SK-N-SH (cell line): Measurements from ENCODE around the gene SCAPER. TPM values are rescaled to one million over a fixed set of nuclear protein-coding genes. Genes with fewer than 3 reads are reported as not detected.
A peak's percentile ranks its signal among the peaks of the same experiment; 100 is the strongest.

Source experiments
- CTCF ChIA-PET: fragments of 300-600, 350-600 bp; formaldehyde crosslinking; extraction: SDS; loops from one replicate; lab custom pipeline; 2021; lab: Yijun Ruan, JAX
- POLR2A ChIA-PET: fragments of 350-600 bp; sonication (Branson Sonifier 250); formaldehyde crosslinking; extraction: SDS; loops from one replicate; lab custom pipeline; 2020; ENCODE audit warnings: antibody characterized with exemption, inconsistent platforms; lab: Yijun Ruan, JAX
- DNase-seq: peaks from one replicate; pipeline ENCODE4 v3.0.0; 2012
- H2AFZ ChIP-seq: fragments of 200-600 bp; sonication (generic); 2 replicates; pipeline ENCODE4 v1.8.1; 2016; ENCODE audit warnings: antibody characterized with exemption, mild to moderate bottlenecking, low read depth
- H3F3A ChIP-seq: fragments of 200-600 bp; sonication (generic); replicated peaks from 2 replicates; pipeline ENCODE3; 2016; ENCODE audit warnings: antibody characterized with exemption, mild to moderate bottlenecking; ENCODE audit not compliant: insufficient read depth
- H3K27ac ChIP-seq, 2 experiments: fragments of 200-500 bp in 1 of 2; fragments of 200-600 bp in 1 of 2; sonication (Bioruptor generic) in 1 of 2; sonication (generic), shearing (Covaris generic) in 1 of 2; 2 replicates each; pipeline versions ENCODE4 v1.5.1 to v1.6.1; 2014 to 2016; ENCODE audit warnings: low read depth in 2 of 2, inconsistent platforms in 1 of 2, low read length in 1 of 2, mild to moderate bottlenecking in 1 of 2, mixed read lengths in 1 of 2
- H3K27me3 ChIP-seq: fragments of 200-600 bp; sonication (generic), shearing (Covaris generic); 2 replicates; pipeline ENCODE4 v1.6.1; 2016; ENCODE audit warnings: mixed run types; ENCODE audit not compliant: insufficient read depth
- H3K36me3 ChIP-seq, 2 experiments: fragments of 200-500 bp in 1 of 2; fragments of 200-600 bp in 1 of 2; sonication (Bioruptor generic) in 1 of 2; sonication (generic) in 1 of 2; replicated peaks in 1 of 2; 2 replicates each; pipeline versions ENCODE3 to v1.5.1; 2014 to 2016; ENCODE audit warnings: low read length in 1 of 2, mild to moderate bottlenecking in 1 of 2; ENCODE audit not compliant: insufficient read depth in 2 of 2, control insufficient read depth in 1 of 2
- H3K4me1 ChIP-seq, 2 experiments: fragments of 200-500 bp in 1 of 2; fragments of 200-600 bp in 1 of 2; sonication (Bioruptor generic) in 1 of 2; sonication (generic), shearing (Covaris generic) in 1 of 2; 2 replicates each; pipeline versions ENCODE4 v1.5.1 to v1.6.1; 2014 to 2016; ENCODE audit warnings: low read depth in 1 of 2, low read length in 1 of 2, mixed run types in 1 of 2; ENCODE audit not compliant: insufficient read depth in 2 of 2, control insufficient read depth in 1 of 2
- H3K4me2 ChIP-seq: fragments of 200-600 bp; sonication (generic), shearing (Covaris generic); 2 replicates; pipeline ENCODE4 v1.6.1; 2017; ENCODE audit warnings: mixed run types
- H3K4me3 ChIP-seq, 2 experiments: fragments of 200-500 bp in 1 of 2; fragments of 200-600 bp in 1 of 2; sonication (Bioruptor generic) in 1 of 2; sonication (generic), shearing (Covaris generic) in 1 of 2; 2 replicates each; pipeline versions ENCODE4 v1.5.1 to v1.8.1; 2014 to 2016; ENCODE audit warnings: low read depth in 2 of 2, inconsistent platforms in 1 of 2, low read length in 1 of 2, mild to moderate bottlenecking in 1 of 2, mixed read lengths in 1 of 2, moderate library complexity in 1 of 2
- H3K79me2 ChIP-seq: fragments of 200-600 bp; sonication (generic); 2 replicates; pipeline ENCODE4 v1.8.1; 2017; ENCODE audit warnings: mild to moderate bottlenecking; ENCODE audit not compliant: insufficient read depth
- H3K9ac ChIP-seq: fragments of 200-600 bp; sonication (generic); 2 replicates; pipeline ENCODE4 v1.6.1; 2017; ENCODE audit warnings: mixed run types
- H3K9me2 ChIP-seq: fragments of 200-600 bp; sonication (generic); 2 replicates; pipeline ENCODE4 v1.6.1; 2017; ENCODE audit warnings: mixed run types
- H3K9me3 ChIP-seq: fragments of 200-600 bp; sonication (generic); 2 replicates; pipeline ENCODE4 v1.6.1; 2017; ENCODE audit warnings: mixed run types, mild to moderate bottlenecking, moderate library complexity
- H4K20me1 ChIP-seq: fragments of 200-600 bp; sonication (generic); 2 replicates; pipeline ENCODE4 v1.6.1; 2017; ENCODE audit warnings: mild to moderate bottlenecking, mixed run types; ENCODE audit not compliant: insufficient read depth
- CHD2 ChIP-seq: fragments of 150-350 bp; IDR thresholded peaks from 2 replicates; pipeline ENCODE4 v1.6.1; 2018; ENCODE audit warnings: low read length; ENCODE audit not compliant: partially characterized antibody
- EP300 ChIP-seq, 2 experiments: IDR thresholded peaks; 2 replicates each; pipeline versions ENCODE4 v1.4.0 to v1.6.1; 2012; ENCODE audit warnings: borderline replicate concordance in 1 of 2, low read depth in 1 of 2, low read length in 1 of 2
- FOSL2 ChIP-seq: IDR thresholded peaks from 2 replicates; pipeline ENCODE4 v1.4.0; 2012; ENCODE audit warnings: low read depth, mild to moderate bottlenecking, moderate library complexity, borderline replicate concordance
- FOXM1 ChIP-seq: IDR thresholded peaks from 2 replicates; pipeline ENCODE4 v1.4.0; 2012; ENCODE audit warnings: low read depth, mild to moderate bottlenecking
- GABPA ChIP-seq: IDR thresholded peaks from 2 replicates; pipeline ENCODE4 v1.4.0; 2012; ENCODE audit warnings: low read depth, mild to moderate bottlenecking
- IRF3 ChIP-seq: fragments of 150-350 bp; IDR thresholded peaks from 2 replicates; pipeline ENCODE4 v1.6.1; 2016; ENCODE audit warnings: mild to moderate bottlenecking, low read depth, low read length
- MAX ChIP-seq: IDR thresholded peaks from 2 replicates; pipeline ENCODE4 v1.4.0; 2012; ENCODE audit warnings: low read depth
- MXI1 ChIP-seq: IDR thresholded peaks from 2 replicates; pipeline ENCODE4 v1.6.1; 2012; ENCODE audit warnings: mild to moderate bottlenecking, low read depth, low read length, improper control_type of control experiment
- NRF1 ChIP-seq: IDR thresholded peaks from 2 replicates; pipeline ENCODE4 v1.6.1; 2012; ENCODE audit warnings: low read depth, mild to moderate bottlenecking, low read length
- POLR2AphosphoS5 ChIP-seq: IDR thresholded peaks from 2 replicates; pipeline ENCODE4 v1.6.1; 2012; ENCODE audit warnings: low read depth, low read length
- RAD21 ChIP-seq: IDR thresholded peaks from 2 replicates; pipeline ENCODE4 v1.6.1; 2012; ENCODE audit warnings: mild to moderate bottlenecking, low read length
- RCOR1 ChIP-seq: fragments of 150-350 bp; IDR thresholded peaks from 2 replicates; pipeline ENCODE4 v1.6.1; 2017; ENCODE audit warnings: antibody characterized with exemption, low read length
- RXRA ChIP-seq: IDR thresholded peaks from 2 replicates; pipeline ENCODE4 v1.4.0; 2012; ENCODE audit warnings: low read depth, mild to moderate bottlenecking, borderline replicate concordance
- SMC3 ChIP-seq: IDR thresholded peaks from 2 replicates; pipeline ENCODE4 v1.6.1; 2012; ENCODE audit warnings: low read depth, low read length, improper control_type of control experiment
- TAF1 ChIP-seq: IDR thresholded peaks from 2 replicates; pipeline ENCODE4 v1.6.1; 2012; ENCODE audit warnings: low read depth, mild to moderate bottlenecking, low read length, moderate library complexity, borderline replicate concordance
- TCF12 ChIP-seq: IDR thresholded peaks from 2 replicates; pipeline ENCODE4 v1.4.0; 2012
- TEAD4 ChIP-seq: IDR thresholded peaks from 2 replicates; pipeline ENCODE4 v1.4.0; 2012; ENCODE audit warnings: mild to moderate bottlenecking, borderline replicate concordance; ENCODE audit not compliant: insufficient read depth
- USF1 ChIP-seq: IDR thresholded peaks from 2 replicates; pipeline ENCODE4 v1.4.0; 2012; ENCODE audit warnings: low read depth, borderline replicate concordance
- WGBS: methylation state at CpG from one replicate; pipeline ENCODE4 v1.1.6; 2017; ENCODE audit warnings: low lambda C conversion rate; 5-methylcytosine and 5-hydroxymethylcytosine counted together
- polyA plus RNA-seq, 3 experiments: library from polyadenylated mRNA; depleted of rRNA; stranded (reverse); fragments of >200 nt; gene quantifications; 2 replicates each; pipeline ENCODE4 v1.2.3, GENCODE V29; 2012

SCAPER gene
- polyA plus RNA-seq, 1 of the 3 experiments (the other 2 are of a cell fraction): 1.8 TPM

- Histone ChIP-seq H3K9ac (no peak overlapping the region), H3K4me1 (peaks cover 4 to 26% of the 10 kb centered on the region in 2 experiments; a peak in 3 of 4 replicates), H2AFZ (no peak overlapping the region), H3K27me3 (no peaks in the 10 kb centered on the region), H3F3A (peaks cover 8% of the 10 kb centered on the region), H3K4me2 (no peak overlapping the region; the same call in 1 of the 2 replicates), H3K36me3 (peaks cover 0 to 21% of the 10 kb centered on the region in 2 experiments), H4K20me1 (0 out of 2 replicates have a peak, but pooled peaks cover 4% of the 10 kb centered on the region), H3K79me2 (peaks cover 22% of the 10 kb centered on the region), H3K9me2 (no peaks in the 10 kb centered on the region), H3K9me3 (no peaks in the 10 kb centered on the region), H3K27ac (no peak overlapping the region)
- peak; percentile 24 for DNase-seq
- POLR2A ChIA-PET: interaction anchor here (0.6 kb wide), 1 partner anchor 133 kb away, joined by 4 read pairs; no protein-coding TSS in a partner anchor
- WGBS: 95% methylated on average over 41 of the region's 48 CpGs
- TF ChIP-seq MAX (no peak), CHD2 (no peak), EP300 (IDR thresholded peaks at IDR 0.05; ENCODE audit: borderline replicate concordance in 1 of 2, low read depth in 1 of 2, low read length in 1 of 2) (no peak), GABPA (no peak), RAD21 (no peak), TAF1 (no peak)
- TF ChIP-seq, all 33 proteins: peak for 0
- peak overlapping the region in 1 of 2 experiments; percentile 54; a peak in 1 of 4 replicates for H3K4me3 ChIP-seq
- CTCF ChIA-PET: interaction anchor here (1.2 kb wide), 1 partner anchor 280 kb away, joined by 4 read pairs; the partner anchor contains the start of gene TMEM266
Observed at GRCh38 chr15:76339305-76340197, 565.6 kb downstream of the SCAPER start.

- Histone ChIP-seq H3K9me2 (no peaks in the 10 kb centered on the region), H3K4me2 (peak overlapping the region; percentile 91), H3F3A (peaks cover 8% of the 10 kb centered on the region), H3K36me3 (peaks cover 0 to 17% of the 10 kb centered on the region in 2 experiments), H3K9ac (peak overlapping the region; percentile 62; the same call in 1 of the 2 replicates), H3K79me2 (peaks cover 22% of the 10 kb centered on the region), H3K27me3 (no peaks in the 10 kb centered on the region), H2AFZ (no peak overlapping the region), H3K27ac (no peak overlapping the region), H4K20me1 (0 out of 2 replicates have a peak, but pooled peaks cover 4% of the 10 kb centered on the region), H3K9me3 (no peaks in the 10 kb centered on the region), H3K4me1 (peaks cover 4 to 29% of the 10 kb centered on the region in 2 experiments; a peak in 2 of 4 replicates), H3K4me3 (peak overlapping the region; percentile 54 to 74)
- CTCF ChIA-PET: interaction anchor here (1.2 kb wide), 1 partner anchor 279 kb away, joined by 4 read pairs; the partner anchor contains the start of gene TMEM266
- POLR2A ChIA-PET: no interaction called here
- WGBS: 51% methylated on average over 14 of the region's 26 CpGs
- TF ChIP-seq FOXM1 (no peak), POLR2AphosphoS5 (no peak), NRF1 (no peak), USF1 (no peak), RAD21 (no peak), MXI1 (no peak), FOSL2 (no peak), RCOR1 (no peak), SMC3 (no peak), RXRA (no peak), TCF12 (no peak), TAF1 (no peak), TEAD4 (no peak), IRF3 (no peak)
- DNase-seq: peak; percentile 42
Observed at GRCh38 chr15:76338486-76339304, 566.4 kb downstream of the SCAPER start.
